Right hindlimb (tissue), 1 donor: Measurements from ENCODE around the gene LRCH1.

ENCODE experiments used
- DNase-seq: peaks from one replicate; pipeline ENCODE4 v3.0.0-alpha.2; 2018

Gene LRCH1

GRCh38 chr13:46640843-46641242 is 87.9 kb downstream of the LRCH1 start:
- DNase-seq, result no peak

- DNase-seq, result peak; percentile 39
These were observed 88.5 kb downstream of the LRCH1 start for GRCh38 chr13:46641274-46642081.

- DNase-seq, result no peak
These were observed 89.3 kb downstream of the LRCH1 start for GRCh38 chr13:46642254-46642653.

GRCh38 chr13:46643165-46643777 is 90.3 kb downstream of the LRCH1 start:
- DNase-seq, result no peak

- no peak for DNase-seq
These were observed 91.8 kb downstream of the LRCH1 start for GRCh38 chr13:46644816-46645215.

- no peak for DNase-seq
These were observed 94.6 kb downstream of the LRCH1 start for GRCh38 chr13:46647512-46648065.

GRCh38 chr13:46648166-46648607 is 95.2 kb downstream of the LRCH1 start:
- DNase-seq, result no peak

GRCh38 chr13:46649816-46650215 is 96.8 kb downstream of the LRCH1 start:
- no peak for DNase-seq

GRCh38 chr13:46654951-46655350 is 102.0 kb downstream of the LRCH1 start:
- DNase-seq, result no peak

GRCh38 chr13:46655377-46656180 is 102.6 kb downstream of the LRCH1 start:
- DNase-seq, result peak; percentile 47

- DNase-seq, result no peak
These were observed 103.8 kb downstream of the LRCH1 start for GRCh38 chr13:46656786-46657185.

GRCh38 chr13:46659413-46660065 is 106.6 kb downstream of the LRCH1 start:
- no peak for DNase-seq

- DNase-seq, result no peak
These were observed 107.4 kb downstream of the LRCH1 start for GRCh38 chr13:46660416-46660815.

GRCh38 chr13:46660857-46661256 is 107.9 kb downstream of the LRCH1 start:
- no peak for DNase-seq

GRCh38 chr13:46662690-46663089 is 109.7 kb downstream of the LRCH1 start:
- DNase-seq, result no peak

- DNase-seq, result no peak
These were observed 110.5 kb downstream of the LRCH1 start for GRCh38 chr13:46663206-46664037.

GRCh38 chr13:46664195-46664594 is 111.2 kb downstream of the LRCH1 start:
- no peak for DNase-seq

- no peak for DNase-seq
These were observed 112.3 kb downstream of the LRCH1 start for GRCh38 chr13:46665248-46665632.

- no peak for DNase-seq
These were observed 112.9 kb downstream of the LRCH1 start for GRCh38 chr13:46665633-46666482.

GRCh38 chr13:46666727-46667456 is 113.9 kb downstream of the LRCH1 start:
- DNase-seq, result no peak
